HG03095 (cell line): Measurements from ENCODE around the gene TCF3.

Source experiments
- ATAC-seq: cut with Tn5 transposase; IDR thresholded peaks from one replicate; pipeline ENCODE4 v1.9.1; 2021; ENCODE audit warnings: moderate library complexity; ENCODE audit not compliant: unreplicated experiment

Gene TCF3

GRCh38 chr19:1590641-1591397 lies 61.6 kb downstream of the TCF3 start:
- ATAC-seq, result no peak

DNA sequence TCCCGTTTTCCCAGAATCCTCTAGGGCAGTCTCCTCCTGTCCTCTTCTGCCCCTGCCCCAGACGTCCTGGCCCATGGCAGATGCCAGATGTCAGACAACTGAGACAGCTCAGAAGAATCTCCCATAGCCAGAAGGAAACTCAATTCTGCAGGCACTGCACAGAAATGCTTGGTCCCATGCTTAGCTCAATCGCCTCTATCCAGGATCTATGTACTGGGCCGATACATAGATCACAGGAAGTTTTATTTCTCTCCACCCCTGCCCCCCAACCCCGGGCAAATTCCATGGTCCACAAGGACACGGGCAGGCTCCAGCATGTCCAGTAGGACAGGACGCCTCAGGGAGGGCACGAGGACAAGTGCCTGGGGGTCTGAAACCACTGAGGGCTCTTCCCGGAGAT lies 64.5 kb downstream of the TCF3 start:
- no peak for ATAC-seq

DNA sequence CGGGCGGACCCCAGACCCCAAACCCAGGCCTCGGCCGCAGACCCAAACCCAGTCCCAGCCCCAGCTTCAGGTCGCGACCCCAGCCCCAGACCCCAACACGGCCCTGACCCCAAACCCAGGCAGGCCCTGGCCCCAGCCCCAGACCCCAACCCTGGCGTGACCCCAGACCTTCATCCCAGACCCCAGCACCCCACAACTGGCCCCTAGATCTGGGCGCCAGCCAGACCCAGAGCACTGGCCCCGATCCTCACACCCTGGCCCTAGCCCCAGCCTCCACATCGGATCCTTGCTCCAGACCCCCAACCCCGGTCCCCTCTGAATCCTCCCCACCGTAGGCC lies 67.2 kb downstream of the TCF3 start:
- ATAC-seq, result no peak

GRCh38 chr19:1584500-1585242 lies 67.7 kb downstream of the TCF3 start:
- ATAC-seq, result no peak

DNA sequence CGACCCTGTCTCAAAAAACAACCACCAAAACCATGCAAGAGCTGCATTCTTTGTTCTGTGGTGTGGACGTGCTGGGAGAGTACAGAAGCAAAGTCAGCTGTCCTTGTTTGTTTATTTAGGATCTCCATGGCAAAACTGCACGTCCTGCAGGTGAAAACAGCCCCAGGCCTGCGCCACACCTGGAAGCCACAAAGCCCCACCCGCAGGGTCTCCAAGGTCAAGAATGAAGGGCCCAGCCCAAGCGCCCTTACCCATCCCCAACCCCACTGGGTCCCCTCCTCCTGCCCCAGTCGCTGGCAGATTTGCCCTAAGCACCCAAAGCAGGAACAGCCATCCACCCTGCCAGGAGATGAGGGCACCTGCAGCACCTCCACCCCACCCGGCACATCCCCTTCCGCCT lies 70.2 kb downstream of the TCF3 start:
- no peak for ATAC-seq

DNA sequence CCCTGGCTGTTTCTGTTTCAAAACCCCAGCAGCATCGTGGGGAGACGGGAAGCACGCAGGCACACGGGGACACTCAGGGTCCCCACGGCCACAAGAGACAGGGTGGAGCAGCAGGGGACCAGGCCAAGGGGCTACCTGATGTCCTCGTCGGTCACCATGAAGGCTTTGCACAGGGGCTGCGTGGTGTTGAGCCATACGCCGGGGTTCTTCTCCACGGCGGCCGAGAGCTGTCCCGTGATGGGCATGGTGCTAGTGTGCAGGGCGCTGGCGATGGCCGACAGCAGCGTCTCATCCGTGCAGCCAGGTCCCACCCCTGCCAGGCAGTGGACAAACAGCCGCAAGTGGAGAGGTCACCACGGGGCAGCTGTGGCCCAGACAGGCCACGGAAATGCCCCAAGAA lies 71.5 kb downstream of the TCF3 start:
- ATAC-seq, result no peak

DNA sequence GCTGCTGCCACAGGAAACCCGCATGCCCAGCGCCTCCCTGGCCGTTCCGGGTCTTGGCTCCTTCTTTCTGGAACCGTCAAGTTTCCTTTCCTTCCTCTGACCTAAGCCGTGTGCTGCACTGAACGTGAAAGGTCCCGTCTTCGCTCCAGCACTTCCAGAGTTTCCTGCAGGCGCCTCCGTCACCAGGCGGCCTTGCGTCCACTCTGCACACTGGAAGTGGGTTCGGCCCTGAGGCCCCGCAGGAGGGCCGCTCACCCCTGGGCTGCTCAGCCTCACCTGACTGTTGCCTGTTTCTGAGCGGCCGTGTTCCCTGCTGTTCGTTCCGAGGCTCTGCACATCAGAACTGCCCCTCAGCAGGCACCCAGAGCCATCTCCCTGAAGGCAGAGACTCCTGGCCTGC lies 72.0 kb downstream of the TCF3 start:
- ATAC-seq, result no peak

DNA sequence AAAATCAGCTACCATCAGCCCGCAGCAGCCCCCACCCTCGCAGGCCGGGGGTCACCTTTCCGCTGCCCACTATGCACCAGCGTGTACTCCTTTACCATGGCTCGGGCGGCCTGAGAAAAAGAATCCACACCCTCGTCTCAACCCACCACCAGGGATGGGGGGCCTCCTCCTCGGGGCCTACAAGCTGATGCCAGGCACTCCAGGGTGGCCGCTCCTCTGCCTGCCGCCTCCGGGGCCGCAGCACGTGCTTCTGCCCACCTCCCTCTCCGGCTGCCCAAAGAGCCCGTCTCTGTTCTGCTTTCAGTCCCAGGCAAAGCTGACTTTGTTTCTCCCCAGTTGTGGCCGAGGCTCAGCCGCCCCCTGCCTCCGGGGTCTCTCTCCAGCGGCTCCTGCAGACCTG lies 73.2 kb downstream of the TCF3 start:
- ATAC-seq, result no peak

- no peak for ATAC-seq
These were observed 74.3 kb downstream of the TCF3 start for GRCh38 chr19:1577929-1578618.

GRCh38 chr19:1577090-1577928 lies 75.1 kb downstream of the TCF3 start:
- no peak for ATAC-seq

GRCh38 chr19:1576242-1577089 lies 75.9 kb downstream of the TCF3 start:
- no peak for ATAC-seq

- no peak for ATAC-seq
These were observed 76.8 kb downstream of the TCF3 start for GRCh38 chr19:1575323-1576241.

GRCh38 chr19:1574354-1575136 lies 77.9 kb downstream of the TCF3 start:
- ATAC-seq, result no peak

GRCh38 chr19:1572795-1573194 lies 79.6 kb downstream of the TCF3 start:
- ATAC-seq, result no peak

DNA sequence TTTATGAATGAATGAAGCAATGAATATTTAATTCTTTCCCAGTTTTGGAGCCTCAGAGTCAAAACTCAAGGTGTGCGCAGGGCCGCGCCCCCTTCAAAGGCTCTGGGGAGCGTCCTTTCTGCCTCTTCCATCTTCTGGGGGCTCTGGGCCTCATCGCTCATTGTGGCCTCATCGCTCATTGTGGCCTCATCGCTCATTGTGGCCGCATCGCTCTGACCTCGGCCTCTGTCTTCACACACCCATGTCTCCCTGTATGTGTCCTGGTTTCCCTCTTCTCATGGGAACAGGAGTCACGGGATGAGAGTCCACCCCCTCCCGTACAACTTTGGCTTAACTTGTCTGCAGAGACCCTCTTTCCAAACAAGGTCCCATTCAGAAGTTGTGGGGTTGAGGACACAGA lies 81.1 kb downstream of the TCF3 start:
- no peak for ATAC-seq

DNA sequence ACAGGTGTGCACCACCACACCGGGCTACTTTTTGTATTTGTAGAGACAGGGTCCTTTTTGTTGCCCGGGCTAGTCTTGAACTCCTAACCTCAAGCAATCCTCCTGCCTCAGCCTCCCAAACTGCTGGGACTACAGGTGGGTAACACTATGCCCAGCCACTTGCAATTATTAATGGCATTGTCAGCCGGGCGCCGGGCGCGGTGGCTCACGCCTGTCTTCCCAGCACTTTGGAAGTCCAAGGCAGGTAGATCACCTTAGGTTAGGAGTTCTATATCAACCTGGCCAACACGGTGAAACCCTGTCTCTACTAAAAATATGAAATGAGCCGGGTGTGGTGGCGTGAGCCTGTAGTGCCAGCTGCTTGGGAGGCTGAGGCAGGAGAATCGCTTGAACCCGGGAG lies 81.6 kb downstream of the TCF3 start:
- ATAC-seq, result no peak

GRCh38 chr19:1569997-1570396 lies 82.4 kb downstream of the TCF3 start:
- ATAC-seq, result no peak

GRCh38 chr19:1568320-1569019 lies 83.9 kb downstream of the TCF3 start, which contains the start of gene MEX3D:
TSS of gene MEX3D (minus strand) at chr19:1568325. CDS start at chr19:1568058, 267 bp downstream.
- no peak for ATAC-seq
